ENCODE results near the gene UQCC5. TPM values are rescaled to one million over a fixed set of nuclear protein-coding genes. Genes with fewer than 3 reads are reported as not detected.

The UQCC5 gene
- polyA plus RNA-seq, 1 donor from 2014 or later = 20.5 TPM

GRCh38 chr3:52547143-52547542, 10.7 kb downstream of the UQCC5 start:
- H3K4me3 ChIP-seq (ENCODE audit: low read length) = no peak overlapping the region
- no peaks in the 10 kb centered on the region for H3K79me2 ChIP-seq (replicated peaks; ENCODE audit: insufficient read depth, low read length)
- no peaks in the 10 kb centered on the region for H3K9me2 ChIP-seq (ENCODE audit: insufficient read depth, low read length)
- no peaks in the 10 kb centered on the region for H3F3A ChIP-seq (ENCODE audit: insufficient read depth, low read length, poor library complexity, severe bottlenecking)
- TF ChIP-seq SMC3 (conservative IDR thresholded peaks at IDR 0.05; ENCODE audit: poor library complexity) = no peak
- TF ChIP-seq CTCF (IDR thresholded peaks at IDR 0.05; ENCODE audit: poor library complexity, severe bottlenecking) = no peak
- no peak for TF ChIP-seq TAF1 (IDR thresholded peaks at IDR 0.05; ENCODE audit: low read depth)
- no peak for TF ChIP-seq EP300 (conservative IDR thresholded peaks at IDR 0.05; ENCODE audit: poor library complexity, severe bottlenecking)
- TF ChIP-seq, protein P1, sequence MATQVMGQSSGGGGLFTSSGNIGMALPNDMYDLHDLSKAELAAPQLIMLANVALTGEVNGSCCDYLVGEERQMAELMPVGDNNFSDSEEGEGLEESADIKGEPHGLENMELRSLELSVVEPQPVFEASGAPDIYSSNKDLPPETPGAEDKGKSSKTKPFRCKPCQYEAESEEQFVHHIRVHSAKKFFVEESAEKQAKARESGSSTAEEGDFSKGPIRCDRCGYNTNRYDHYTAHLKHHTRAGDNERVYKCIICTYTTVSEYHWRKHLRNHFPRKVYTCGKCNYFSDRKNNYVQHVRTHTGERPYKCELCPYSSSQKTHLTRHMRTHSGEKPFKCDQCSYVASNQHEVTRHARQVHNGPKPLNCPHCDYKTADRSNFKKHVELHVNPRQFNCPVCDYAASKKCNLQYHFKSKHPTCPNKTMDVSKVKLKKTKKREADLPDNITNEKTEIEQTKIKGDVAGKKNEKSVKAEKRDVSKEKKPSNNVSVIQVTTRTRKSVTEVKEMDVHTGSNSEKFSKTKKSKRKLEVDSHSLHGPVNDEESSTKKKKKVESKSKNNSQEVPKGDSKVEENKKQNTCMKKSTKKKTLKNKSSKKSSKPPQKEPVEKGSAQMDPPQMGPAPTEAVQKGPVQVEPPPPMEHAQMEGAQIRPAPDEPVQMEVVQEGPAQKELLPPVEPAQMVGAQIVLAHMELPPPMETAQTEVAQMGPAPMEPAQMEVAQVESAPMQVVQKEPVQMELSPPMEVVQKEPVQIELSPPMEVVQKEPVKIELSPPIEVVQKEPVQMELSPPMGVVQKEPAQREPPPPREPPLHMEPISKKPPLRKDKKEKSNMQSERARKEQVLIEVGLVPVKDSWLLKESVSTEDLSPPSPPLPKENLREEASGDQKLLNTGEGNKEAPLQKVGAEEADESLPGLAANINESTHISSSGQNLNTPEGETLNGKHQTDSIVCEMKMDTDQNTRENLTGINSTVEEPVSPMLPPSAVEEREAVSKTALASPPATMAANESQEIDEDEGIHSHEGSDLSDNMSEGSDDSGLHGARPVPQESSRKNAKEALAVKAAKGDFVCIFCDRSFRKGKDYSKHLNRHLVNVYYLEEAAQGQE (IDR thresholded peaks at IDR 0.05; ENCODE audit: borderline replicate concordance) = no peak
- no peak for TF ChIP-seq RAD21 (conservative IDR thresholded peaks at IDR 0.05)
- TF ChIP-seq MXI1 (conservative IDR thresholded peaks at IDR 0.05; ENCODE audit: poor library complexity, severe bottlenecking) = no peak
- TF ChIP-seq POLR2AphosphoS5 (IDR thresholded peaks at IDR 0.05) = no peak
- TF ChIP-seq EZH2 (IDR thresholded peaks at IDR 0.05; ENCODE audit: borderline replicate concordance, insufficient read depth, low read length, poor library complexity, severe bottlenecking) = no peak
- H3K27me3 ChIP-seq (ENCODE audit: insufficient read depth, low read depth, low read length) = no peaks in the 10 kb centered on the region
- no peaks in the 10 kb centered on the region for H3K36me3 ChIP-seq (ENCODE audit: insufficient read depth, low read length)
- H3K4me2 ChIP-seq (ENCODE audit: low read length) = no peak overlapping the region
- no peak overlapping the region for H3K9ac ChIP-seq (ENCODE audit: low read length)
- no peaks in the 10 kb centered on the region for H4K20me1 ChIP-seq (ENCODE audit: insufficient read depth)
- no peaks in the 10 kb centered on the region for H3K9me3 ChIP-seq (ENCODE audit: low read length)
- H3K27ac ChIP-seq (ENCODE audit: low read length) = no peak overlapping the region
- H2AFZ ChIP-seq (ENCODE audit: low read depth, low read length) = no peak overlapping the region

GRCh38 chr3:52551118-52551517, 14.7 kb downstream of the UQCC5 start:
- no peaks in the 10 kb centered on the region for H3K36me3 ChIP-seq (ENCODE audit: insufficient read depth, low read length)
- no peak for TF ChIP-seq RAD21 (conservative IDR thresholded peaks at IDR 0.05)
- TF ChIP-seq EZH2 (IDR thresholded peaks at IDR 0.05; ENCODE audit: borderline replicate concordance, insufficient read depth, low read length, poor library complexity, severe bottlenecking) = no peak
- TF ChIP-seq TAF1 (IDR thresholded peaks at IDR 0.05; ENCODE audit: low read depth) = no peak
- TF ChIP-seq EP300 (conservative IDR thresholded peaks at IDR 0.05; ENCODE audit: poor library complexity, severe bottlenecking) = no peak
- TF ChIP-seq MXI1 (conservative IDR thresholded peaks at IDR 0.05; ENCODE audit: poor library complexity, severe bottlenecking) = no peak
- TF ChIP-seq SMC3 (conservative IDR thresholded peaks at IDR 0.05; ENCODE audit: poor library complexity) = no peak
- TF ChIP-seq, protein P1 (IDR thresholded peaks at IDR 0.05; ENCODE audit: borderline replicate concordance) = no peak
- no peak for TF ChIP-seq POLR2AphosphoS5 (IDR thresholded peaks at IDR 0.05)
- no peak for TF ChIP-seq CTCF (IDR thresholded peaks at IDR 0.05; ENCODE audit: poor library complexity, severe bottlenecking)
- H3K27me3 ChIP-seq (ENCODE audit: insufficient read depth, low read depth, low read length) = no peaks in the 10 kb centered on the region
- H2AFZ ChIP-seq (ENCODE audit: low read depth, low read length) = no peak overlapping the region
- H3K9me3 ChIP-seq (ENCODE audit: low read length) = no peaks in the 10 kb centered on the region
- H3K27ac ChIP-seq (ENCODE audit: low read length) = no peak overlapping the region
- H3K9me2 ChIP-seq (ENCODE audit: insufficient read depth, low read length) = no peaks in the 10 kb centered on the region
- H3K4me3 ChIP-seq (ENCODE audit: low read length) = no peak overlapping the region
- H3F3A ChIP-seq (ENCODE audit: insufficient read depth, low read length, poor library complexity, severe bottlenecking) = no peaks in the 10 kb centered on the region
- H3K9ac ChIP-seq (ENCODE audit: low read length) = no peak overlapping the region
- H3K4me2 ChIP-seq (ENCODE audit: low read length) = no peak overlapping the region
- H4K20me1 ChIP-seq (ENCODE audit: insufficient read depth) = no peaks in the 10 kb centered on the region
- H3K79me2 ChIP-seq (replicated peaks; ENCODE audit: insufficient read depth, low read length) = no peaks in the 10 kb centered on the region
